Ovary (tissue), 9 donors: ENCODE measurements around the gene FBXL13. TPM values are rescaled to one million over a fixed set of nuclear protein-coding genes. Genes with fewer than 3 reads are reported as not detected.
A peak's percentile ranks its signal among the peaks of the same experiment; 100 is the strongest.
"Not testable (repeated sequence)": the region's sequence is repeated elsewhere in the genome, so short reads cannot be mapped to it uniquely, and the experiment has no call there.

ENCODE experiments used
- DNase-seq, 5 donors: peaks; one replicate each; pipeline ENCODE4 v3.0.0-alpha.2; 2019 to 2020
- H3K27ac ChIP-seq, 2 donors: fragments of 200-600 bp; one replicate each; pipeline versions ENCODE4 v1.5.1 to v1.8.0; 2019 to 2022
- H3K27me3 ChIP-seq: fragments of 200-600 bp; one replicate; pipeline ENCODE4 v1.8.0; 2022
- H3K36me3 ChIP-seq: fragments of 200-600 bp; sonication (generic); one replicate; pipeline ENCODE4 v1.5.1; 2019
- H3K4me1 ChIP-seq: one replicate; pipeline ENCODE4 v1.8.1; 2013; ENCODE audit warnings: mild to moderate bottlenecking, moderate library complexity; ENCODE audit not compliant: insufficient read depth
- H3K4me3 ChIP-seq: fragments of 200-600 bp; sonication (generic); one replicate; pipeline ENCODE4 v1.5.1; 2017
- H3K9me3 ChIP-seq, 2 donors: fragments of 200-600 bp in 1 of 2; sonication (generic) in 1 of 2; one replicate each; pipeline versions ENCODE4 v1.5.1 to v1.8.1; 2013 to 2019; ENCODE audit warnings: mild to moderate bottlenecking in 1 of 2, moderate library complexity in 1 of 2
- EP300 ChIP-seq: sonication (generic); formaldehyde crosslinking; IDR thresholded peaks from one replicate; pipeline ENCODE4 v1.6.1; 2017; ENCODE audit warnings: antibody characterized with exemption
- POLR2A ChIP-seq: fragments of 450-650 bp; IDR thresholded peaks from one replicate; pipeline ENCODE4 v1.6.1; 2017; ENCODE audit warnings: antibody characterized with exemption, mild to moderate bottlenecking, moderate library complexity
- WGBS, 3 donors: extraction: QIAGEN DNeasy Blood & Tissue Kit in 1 of 3; methylation state at CpG; one replicate each; pipeline versions ENCODE4 v1.1.5 to v1.1.7; 2013 to 2017; 5-methylcytosine and 5-hydroxymethylcytosine counted together
- intact Hi-C, 4 donors: fragments of 100-400 bp; cut with DNase I; formaldehyde crosslinking; loops; one replicate each; pipeline versions ENCODE4 v1.11.0 to v1.15.1; 2022 to 2023
- polyA plus RNA-seq, 2 donors: library from polyadenylated mRNA; stranded (reverse); fragments of 200-250 nt in 1 of 2; fragments of 350-450 nt in 1 of 2; fragmentation: Illumina TruSeq in 1 of 2; extraction: RNeasy Lipid Tissue Mini Kit (QIAGEN cat#74804) in 1 of 2; gene quantifications; one replicate each; pipeline ENCODE4 v1.2.3, GENCODE V29; 2013 to 2014
- total RNA-seq, 7 donors: library from RNA; depleted of rRNA in 2 of 7; stranded (reverse); fragments of >200 nt in 2 of 7; fragmentation: NEBNext Ultra II Directional in 3 of 7; extraction: Animal tissue kit (Norgen Biotek cat#: 25700) in 3 of 7; gene quantifications; one replicate each; pipeline versions ENCODE4 v1.1.0 to v1.2.4, GENCODE V29; 2016 to 2023
- TF ChIP-seq, protein P1 (sequence below), 3 donors: fragments of 450-650 bp in 2 of 3; fragments of 200-600 bp in 1 of 3; IDR thresholded peaks; one replicate each; pipeline versions ENCODE4 v1.5.1 to v1.8.0; 2016 to 2022; ENCODE audit warnings: antibody characterized with exemption in 3 of 3, mild to moderate bottlenecking in 1 of 3
- donor health status: DM: no; HTN: no; CAD: no; lungs with moderate emphysema.
- donor health status: DM: no; HTN: no; CAD: no.
- donor health status: Bipolar disorder and iron deficiency.
- donor health status: DM: yes; HTN: yes; CAD: no.
- donor health status: DM: no; HTN: no; CAD: no.
- donor health status: DM: yes; HTN: yes; CAD: no.

The FBXL13 gene
- total and polyA plus RNA-seq, 9 donors = 1.1 to 13.3 (median 6.0) TPM

DNA sequence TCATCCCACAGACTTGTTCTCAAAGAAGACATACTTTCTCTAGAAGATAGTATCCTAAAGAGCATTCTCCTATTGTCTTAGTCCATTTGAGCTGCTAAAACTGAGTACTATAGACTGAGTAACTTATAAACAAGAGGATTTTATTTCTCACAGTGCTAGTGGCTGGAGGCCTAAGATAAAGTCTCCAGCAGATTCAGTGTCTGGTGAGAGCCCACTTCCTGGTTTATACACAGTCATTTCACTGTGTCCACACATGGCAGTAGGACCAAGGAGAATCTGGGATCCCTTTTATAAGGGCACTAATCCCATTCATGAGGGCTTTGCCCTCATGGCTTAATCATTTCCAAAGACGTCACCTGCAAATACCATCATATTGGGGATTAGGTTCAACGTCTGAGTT is 93.1 kb downstream of the FBXL13 start:
- Histone ChIP-seq H3K4me3 (no peak overlapping the region), H3K36me3 (no peaks in the 10 kb centered on the region), H3K27me3 (no peaks in the 10 kb centered on the region), H3K27ac (no peak overlapping the region), H3K9me3 (no peaks in the 10 kb centered on the region), H3K4me1 (no peaks in the 10 kb centered on the region)
- WGBS, 3 donors = 92 to 98% (median 92%) methylated on average over 2 of the region's 2 CpGs
- DNase-seq = no peak
- no peak for TF ChIP-seq POLR2A
- TF ChIP-seq EP300 = no peak
- TF ChIP-seq, protein P1, sequence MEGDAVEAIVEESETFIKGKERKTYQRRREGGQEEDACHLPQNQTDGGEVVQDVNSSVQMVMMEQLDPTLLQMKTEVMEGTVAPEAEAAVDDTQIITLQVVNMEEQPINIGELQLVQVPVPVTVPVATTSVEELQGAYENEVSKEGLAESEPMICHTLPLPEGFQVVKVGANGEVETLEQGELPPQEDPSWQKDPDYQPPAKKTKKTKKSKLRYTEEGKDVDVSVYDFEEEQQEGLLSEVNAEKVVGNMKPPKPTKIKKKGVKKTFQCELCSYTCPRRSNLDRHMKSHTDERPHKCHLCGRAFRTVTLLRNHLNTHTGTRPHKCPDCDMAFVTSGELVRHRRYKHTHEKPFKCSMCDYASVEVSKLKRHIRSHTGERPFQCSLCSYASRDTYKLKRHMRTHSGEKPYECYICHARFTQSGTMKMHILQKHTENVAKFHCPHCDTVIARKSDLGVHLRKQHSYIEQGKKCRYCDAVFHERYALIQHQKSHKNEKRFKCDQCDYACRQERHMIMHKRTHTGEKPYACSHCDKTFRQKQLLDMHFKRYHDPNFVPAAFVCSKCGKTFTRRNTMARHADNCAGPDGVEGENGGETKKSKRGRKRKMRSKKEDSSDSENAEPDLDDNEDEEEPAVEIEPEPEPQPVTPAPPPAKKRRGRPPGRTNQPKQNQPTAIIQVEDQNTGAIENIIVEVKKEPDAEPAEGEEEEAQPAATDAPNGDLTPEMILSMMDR (IDR thresholded peaks at IDR 0.05) = no peak
- intact Hi-C loops = no loop called here

DNA sequence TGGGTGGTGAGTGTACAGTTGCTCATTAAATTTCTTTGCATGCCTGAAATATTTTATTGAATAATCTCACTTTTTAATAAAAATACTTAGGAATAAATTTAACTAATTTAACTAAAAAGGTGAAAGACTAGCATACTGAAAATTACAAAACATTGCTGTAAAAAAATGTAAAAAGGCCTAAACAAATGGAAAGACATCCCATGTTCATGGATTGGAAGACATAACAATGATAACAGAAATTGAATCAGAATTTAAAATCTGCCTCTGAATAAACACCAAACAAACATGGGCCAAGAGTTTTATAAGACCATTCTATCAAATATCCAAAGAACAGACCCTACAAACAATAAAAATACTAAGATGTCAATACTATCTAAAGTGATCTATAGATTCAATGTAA is 94.9 kb downstream of the FBXL13 start:
- no peak for DNase-seq
- TF ChIP-seq, protein P1 (IDR thresholded peaks at IDR 0.05) = no peak
- no peak for TF ChIP-seq POLR2A
- no peak for TF ChIP-seq EP300
- intact Hi-C loops = no loop called here
- no peaks in the 10 kb centered on the region for H3K9me3 ChIP-seq
- no peak overlapping the region for H3K4me3 ChIP-seq
- H3K36me3 ChIP-seq = no peaks in the 10 kb centered on the region
- no peak overlapping the region for H3K27ac ChIP-seq
- no peaks in the 10 kb centered on the region for H3K4me1 ChIP-seq
- H3K27me3 ChIP-seq = no peaks in the 10 kb centered on the region

DNA sequence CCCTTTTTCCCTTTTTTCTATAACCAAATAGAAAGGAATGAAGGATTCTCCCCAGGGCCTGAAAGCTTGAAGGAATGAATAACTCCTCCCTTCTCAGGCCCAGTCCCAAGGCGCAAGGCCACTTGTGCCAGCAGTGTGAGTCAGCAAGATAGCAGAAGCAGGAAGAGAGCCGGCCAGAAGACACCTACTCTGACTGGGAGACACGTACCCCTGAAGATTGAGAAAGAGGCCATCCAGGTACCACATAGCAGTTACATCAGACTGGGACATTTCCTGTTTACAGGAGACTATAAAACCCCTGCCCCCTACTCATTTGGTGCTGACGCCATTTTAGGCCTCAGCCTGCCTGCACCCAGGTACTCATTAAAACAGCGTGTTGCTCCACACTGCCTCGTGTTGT is 96.3 kb downstream of the FBXL13 start:
- no peak overlapping the region for H3K4me3 ChIP-seq
- peak; percentile 62 to 81 (median 73) for DNase-seq
- H3K27ac ChIP-seq = no peak overlapping the region
- intact Hi-C loops = no loop called here
- no peaks in the 10 kb centered on the region for H3K4me1 ChIP-seq
- TF ChIP-seq POLR2A (no peak), EP300 (no peak)
- TF ChIP-seq, protein P1 (IDR thresholded peaks at IDR 0.05) = no peak
- no peaks in the 10 kb centered on the region for H3K9me3 ChIP-seq
- 52 to 71% (median 56%) methylated on average over 6 of the region's 6 CpGs for WGBS, 3 donors
- H3K27me3 ChIP-seq = no peaks in the 10 kb centered on the region
- H3K36me3 ChIP-seq = no peaks in the 10 kb centered on the region

DNA sequence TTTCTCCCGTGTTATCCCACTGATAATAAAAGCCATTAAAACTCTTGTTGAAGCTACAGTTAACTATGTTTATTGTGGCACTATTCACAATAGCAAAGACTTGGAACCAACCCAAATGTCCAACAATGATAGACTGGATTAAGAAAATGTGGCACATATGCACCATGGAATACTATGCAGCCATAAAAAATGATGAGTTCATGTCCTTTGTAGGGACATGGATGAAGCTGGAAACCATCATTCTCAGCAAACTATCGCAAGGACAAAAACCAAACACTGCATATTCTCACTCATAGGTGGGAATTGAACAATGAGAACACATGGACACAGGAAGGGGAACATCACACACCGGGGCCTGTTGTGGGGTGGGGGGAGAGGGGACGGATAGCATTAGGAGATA is 97.0 kb downstream of the FBXL13 start:
- H3K27me3 ChIP-seq, H3K27ac ChIP-seq, H3K4me3 ChIP-seq, intact Hi-C loops, H3K36me3 ChIP-seq, H3K9me3 ChIP-seq, H3K4me1 ChIP-seq, DNase-seq: not testable (repeated sequence)
- whole genome bisulfite sequencing, 3 donors = 79 to 88% (median 79%) methylated on average over 3 to 4 of the region's 4 CpGs

DNA sequence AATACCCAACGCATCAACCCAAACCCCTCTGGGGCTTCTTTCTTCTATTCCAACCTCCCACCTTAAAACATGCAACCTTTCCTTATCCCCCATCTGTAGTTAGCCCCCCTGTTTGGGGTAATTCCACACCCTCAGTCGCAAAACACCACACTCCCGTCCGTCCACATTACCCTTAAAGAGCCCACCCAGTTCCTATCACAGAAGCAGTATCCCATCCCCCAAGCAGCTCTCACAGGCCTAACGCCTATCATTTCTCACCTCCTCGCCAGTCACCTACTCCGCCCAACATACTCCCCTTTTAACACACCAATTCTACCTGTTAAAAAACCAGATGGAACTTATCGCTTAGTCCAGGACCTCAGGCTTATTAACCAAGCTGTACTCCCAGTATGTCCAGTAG is 98.1 kb downstream of the FBXL13 start:
- Histone ChIP-seq H3K4me1 (no peaks in the 10 kb centered on the region), H3K4me3 (no peak overlapping the region), H3K9me3 (no peaks in the 10 kb centered on the region), H3K27ac (no peak overlapping the region), H3K36me3 (no peaks in the 10 kb centered on the region), H3K27me3 (no peaks in the 10 kb centered on the region)
- 93% methylated on average over 8 of the region's 8 CpGs for WGBS, 3 donors
- DNase-seq = no peak
- intact Hi-C loops = no loop called here
- TF ChIP-seq POLR2A (no peak), EP300 (no peak)
- TF ChIP-seq, protein P1 (IDR thresholded peaks at IDR 0.05) = no peak
